T-helper 2 cell treated with Interferon-gamma antibody and Interleukin-4, amounts not matched to agents 5 μg/mL and 100 μg/mL, for 36 hours (primary cell): Measurements from ENCODE around the gene SCN8A.
"Not testable (repeated sequence)": the region's sequence is repeated elsewhere in the genome, so short reads cannot be mapped to it uniquely, and the experiment has no call there.

ENCODE experiments used
- DNase-seq: peaks from one replicate; pipeline ENCODE4 v3.0.0; 2021; ENCODE audit warnings: low spot score
- H3K27ac Mint-ChIP-seq: one replicate; pipeline ENCODE4 v1.8.0; 2021; ENCODE audit warnings: mild to moderate bottlenecking, mixed read lengths
- H3K27me3 Mint-ChIP-seq: one replicate; pipeline ENCODE4 v1.8.0; 2021; ENCODE audit warnings: low read depth, mixed read lengths
- H3K36me3 Mint-ChIP-seq: one replicate; pipeline ENCODE4 v1.8.0; 2021; ENCODE audit warnings: low read depth, mixed read lengths
- H3K4me1 Mint-ChIP-seq: one replicate; pipeline ENCODE4 v1.8.0; 2021; ENCODE audit warnings: low read depth, mixed read lengths
- H3K4me3 Mint-ChIP-seq: one replicate; pipeline ENCODE4 v1.8.0; 2022; ENCODE audit warnings: mild to moderate bottlenecking, moderate library complexity, mixed read lengths
- H3K9me3 Mint-ChIP-seq: one replicate; pipeline ENCODE4 v1.8.0; 2021; ENCODE audit warnings: mixed read lengths

The SCN8A gene

DNA sequence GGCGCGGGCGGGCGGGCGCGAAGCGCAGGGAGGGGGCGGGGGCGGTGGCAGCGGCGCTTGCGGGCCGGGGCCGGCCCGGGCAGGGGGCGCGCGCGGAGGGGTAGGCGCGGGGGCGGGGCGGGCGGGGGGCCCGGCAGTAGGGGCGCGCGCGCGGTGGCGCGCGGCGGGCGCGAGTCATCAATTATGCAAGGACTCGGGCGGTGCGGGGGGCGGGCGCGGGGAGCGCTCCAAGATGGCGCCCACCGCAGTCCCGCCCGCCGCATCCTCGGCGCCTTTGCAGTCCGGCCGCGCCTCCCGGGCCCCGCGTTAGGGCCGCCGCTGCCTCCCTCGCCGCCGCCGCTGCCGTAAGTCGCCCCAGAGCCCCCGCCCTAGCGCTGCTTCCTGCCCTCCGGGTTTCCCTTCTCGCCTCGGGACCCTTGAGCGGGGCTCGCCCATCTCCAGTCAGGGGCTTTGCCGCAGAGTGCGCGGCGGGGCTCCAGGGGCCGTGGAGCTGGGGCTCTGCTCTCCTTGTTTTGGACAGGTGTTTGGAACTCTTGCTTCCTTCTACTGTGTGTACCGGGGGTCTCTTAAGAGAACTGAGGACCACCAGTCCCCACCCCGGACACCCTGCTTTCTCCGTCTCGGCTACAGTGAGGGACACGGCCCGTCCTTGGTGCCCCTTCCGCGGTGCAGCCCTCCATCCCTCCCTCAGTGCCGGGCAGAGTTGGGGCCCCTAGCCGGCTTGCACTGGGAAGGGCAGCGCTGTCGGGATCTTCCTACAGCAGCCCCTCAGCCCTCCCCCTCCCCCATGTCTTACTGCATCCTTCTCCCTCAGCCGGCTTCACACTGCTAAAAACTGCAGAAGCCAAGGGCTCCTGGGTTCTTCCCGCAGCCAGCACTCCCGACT, at the start of gene SCN8A:
Gene SCN8A, plus strand, starts transcription at position 218 of the 886 bp plus-strand sequence. CDS start 71,585 bp downstream, outside the sequence.
- Mint-ChIP-seq H3K9me3 (no peaks in the 10 kb centered on the region), H3K27ac (no peak within 1 kb of the TSS), H3K27me3 (peaks cover 61% of the 10 kb centered on the region), H3K36me3 (no peaks in the 10 kb centered on the region), H3K4me3 (peak within 1 kb of the TSS; percentile 90), H3K4me1 (peaks cover 9% of the 10 kb centered on the region)
- DNase-seq, result peak; percentile 32

DNA sequence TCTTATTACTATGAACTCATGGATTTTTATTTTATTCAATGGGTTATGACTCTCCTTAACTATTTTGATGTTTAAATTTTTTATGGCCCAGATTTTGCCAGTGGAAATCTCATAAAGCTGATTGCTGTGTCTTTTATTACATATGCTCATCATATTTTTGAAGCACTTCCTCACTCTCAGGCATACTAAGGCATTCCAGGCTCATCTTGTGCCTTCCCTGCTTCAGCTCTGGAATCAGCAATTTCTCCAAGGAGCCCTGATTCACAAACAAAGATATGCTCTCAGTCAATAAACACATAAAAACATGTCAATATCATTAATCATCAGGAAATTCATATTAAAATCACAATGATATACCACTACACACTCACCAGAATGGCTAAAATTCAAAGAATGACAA, 44.9 kb upstream of the SCN8A start:
- peaks cover 8% of the 10 kb centered on the region for H3K27me3 Mint-ChIP-seq
- no peaks in the 10 kb centered on the region for H3K4me1 Mint-ChIP-seq
- no peak overlapping the region for H3K27ac Mint-ChIP-seq
- H3K4me3 Mint-ChIP-seq, result no peak overlapping the region
- H3K9me3 Mint-ChIP-seq, result no peaks in the 10 kb centered on the region
- H3K36me3 Mint-ChIP-seq, result no peaks in the 10 kb centered on the region
- DNase-seq, result no peak

DNA sequence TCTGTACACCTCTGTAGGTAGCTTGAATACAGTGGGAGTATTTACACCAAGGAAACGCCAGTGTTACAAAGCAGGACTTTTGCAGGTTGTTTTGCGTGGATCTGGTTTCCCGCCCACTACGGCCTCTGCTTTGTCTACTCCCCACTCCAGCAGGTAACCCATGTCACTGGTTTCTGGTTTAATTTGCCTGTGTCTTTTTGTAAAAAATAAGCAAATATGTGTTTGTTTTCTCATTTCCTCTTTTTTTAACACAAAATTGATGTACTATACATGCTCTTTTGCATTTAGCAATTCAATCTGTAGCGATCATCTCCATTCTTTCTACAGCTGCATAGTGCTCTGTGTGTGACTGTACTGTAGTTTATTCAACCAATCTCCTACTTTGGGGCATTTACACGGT, 43.4 kb upstream of the SCN8A start:
- Mint-ChIP-seq H3K9me3 (no peaks in the 10 kb centered on the region), H3K27me3 (peaks cover 15% of the 10 kb centered on the region), H3K4me1 (no peaks in the 10 kb centered on the region), H3K27ac (no peak overlapping the region), H3K36me3 (no peaks in the 10 kb centered on the region), H3K4me3 (no peak overlapping the region)
- no peak for DNase-seq

DNA sequence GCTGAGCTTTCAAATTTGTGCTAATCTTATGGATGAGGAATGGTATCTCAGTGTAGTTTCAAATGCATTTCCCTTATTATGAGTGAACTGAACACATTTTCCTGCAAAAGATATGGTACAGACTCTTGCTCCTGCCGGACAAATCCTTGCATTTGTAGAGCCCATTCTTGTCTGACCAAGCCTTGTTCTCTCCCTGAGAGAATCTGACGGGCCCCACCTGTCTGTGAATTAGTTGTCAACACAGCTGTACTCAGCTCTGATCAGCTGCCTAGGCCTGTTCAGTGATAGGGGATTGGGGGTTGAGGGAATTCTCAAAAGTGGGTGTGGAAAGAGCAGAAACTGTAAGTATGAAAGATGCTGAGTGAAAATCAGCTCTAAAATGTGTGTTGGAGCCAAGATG, 42.8 kb upstream of the SCN8A start:
- Mint-ChIP-seq H3K9me3 (no peaks in the 10 kb centered on the region), H3K27ac (no peak overlapping the region), H3K4me1 (no peaks in the 10 kb centered on the region), H3K36me3 (no peaks in the 10 kb centered on the region), H3K4me3 (no peak overlapping the region), H3K27me3 (peaks cover 16% of the 10 kb centered on the region)
- DNase-seq, result no peak

DNA sequence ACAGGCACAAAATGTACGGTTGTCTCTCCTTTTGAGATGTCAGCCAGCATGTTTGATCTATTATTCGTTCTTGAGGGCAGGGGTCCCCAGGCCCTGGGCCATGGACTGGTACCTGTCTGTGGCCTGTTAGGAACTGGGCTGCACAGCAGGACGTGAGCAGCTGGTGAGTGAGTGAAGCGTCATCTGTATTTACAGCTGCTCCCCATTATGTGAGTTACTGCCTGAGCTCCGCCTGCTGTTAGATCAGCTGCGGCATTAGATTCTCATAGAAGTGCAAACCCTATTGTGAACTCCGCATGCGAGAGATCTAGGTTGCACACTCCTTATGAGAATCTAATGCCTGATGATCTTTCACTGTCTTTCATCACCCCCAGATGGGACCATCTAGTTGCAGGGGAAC, 41.4 kb upstream of the SCN8A start:
- no peak for DNase-seq
- H3K27me3 Mint-ChIP-seq, result peaks cover 22% of the 10 kb centered on the region

DNA sequence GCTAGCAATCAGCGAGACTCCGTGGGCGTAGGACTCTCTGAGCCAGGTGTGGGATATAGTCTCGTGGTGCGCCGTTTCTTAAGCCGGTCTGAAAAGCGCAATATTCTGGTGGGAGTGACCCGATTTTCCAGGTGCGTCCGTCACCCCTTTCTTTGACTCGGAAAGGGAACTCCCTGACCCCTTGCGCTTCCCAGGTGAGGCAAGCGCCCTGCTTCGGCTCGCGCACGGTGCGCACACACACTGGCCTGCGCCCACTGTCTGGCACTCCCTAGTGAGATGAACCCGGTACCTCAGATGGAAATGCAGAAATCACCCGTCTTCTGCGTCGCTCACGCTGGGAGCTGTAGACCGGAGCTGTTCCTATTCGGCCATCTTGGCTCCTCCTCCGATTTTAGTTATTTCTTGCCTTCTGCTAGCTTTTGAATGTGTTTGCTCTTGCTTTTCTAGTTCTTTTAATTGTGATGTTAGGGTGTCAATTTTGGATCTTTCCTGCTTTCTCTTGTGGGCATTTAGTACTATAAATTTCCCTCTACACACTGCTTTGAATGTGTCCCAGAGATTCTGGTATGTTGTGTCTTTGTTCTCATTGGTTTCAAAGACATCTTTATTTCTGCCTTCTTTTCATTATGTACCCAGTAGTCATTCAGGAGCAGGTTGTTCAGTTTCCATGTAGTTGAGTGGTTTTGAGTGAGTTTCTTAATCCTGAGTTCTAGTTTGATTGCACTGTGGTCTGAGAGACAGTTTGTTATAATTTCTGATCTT, 22.6 kb upstream of the SCN8A start:
- not testable (repeated sequence) for DNase-seq, H3K4me1 Mint-ChIP-seq, H3K36me3 Mint-ChIP-seq, H3K27ac Mint-ChIP-seq, H3K9me3 Mint-ChIP-seq, H3K27me3 Mint-ChIP-seq, H3K4me3 Mint-ChIP-seq

More for the DNA sequence above, 41.4 kb upstream of the SCN8A start:
- Mint-ChIP-seq H3K9me3 (no peaks in the 10 kb centered on the region), H3K4me3 (no peak overlapping the region), H3K36me3 (no peaks in the 10 kb centered on the region), H3K27ac (no peak overlapping the region), H3K4me1 (no peaks in the 10 kb centered on the region)

DNA sequence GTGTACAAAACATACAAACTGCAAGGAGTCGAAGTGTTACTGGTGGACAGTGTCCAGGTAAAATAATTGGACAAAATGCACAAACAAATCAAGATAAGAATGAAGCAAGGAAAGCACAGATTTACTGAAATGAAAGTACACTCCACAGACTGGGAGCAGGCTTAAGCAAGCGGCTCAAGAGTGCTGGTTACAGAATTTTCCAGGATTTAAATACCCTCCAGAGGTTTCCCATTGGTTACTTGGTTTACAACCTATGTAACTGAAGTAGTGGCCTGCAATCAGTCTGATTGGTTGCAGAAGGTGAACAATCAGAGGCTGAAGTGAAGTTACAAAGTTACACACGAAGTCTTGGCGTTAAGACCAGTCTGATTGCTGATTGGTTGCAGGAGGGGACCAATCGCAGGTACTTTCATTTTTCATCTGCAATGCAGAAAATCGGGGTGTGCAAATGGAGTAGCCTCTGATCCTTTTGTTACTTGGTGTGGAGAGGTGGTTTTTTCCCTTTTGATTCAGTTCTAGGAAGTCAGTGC, 11.6 kb upstream of the SCN8A start:
- Mint-ChIP-seq H3K9me3 (peaks cover 3% of the 10 kb centered on the region), H3K4me1 (no peaks in the 10 kb centered on the region), H3K27ac (no peak overlapping the region), H3K27me3 (peaks cover 10% of the 10 kb centered on the region), H3K36me3 (no peaks in the 10 kb centered on the region), H3K4me3 (no peak overlapping the region)
- DNase-seq, result no peak

DNA sequence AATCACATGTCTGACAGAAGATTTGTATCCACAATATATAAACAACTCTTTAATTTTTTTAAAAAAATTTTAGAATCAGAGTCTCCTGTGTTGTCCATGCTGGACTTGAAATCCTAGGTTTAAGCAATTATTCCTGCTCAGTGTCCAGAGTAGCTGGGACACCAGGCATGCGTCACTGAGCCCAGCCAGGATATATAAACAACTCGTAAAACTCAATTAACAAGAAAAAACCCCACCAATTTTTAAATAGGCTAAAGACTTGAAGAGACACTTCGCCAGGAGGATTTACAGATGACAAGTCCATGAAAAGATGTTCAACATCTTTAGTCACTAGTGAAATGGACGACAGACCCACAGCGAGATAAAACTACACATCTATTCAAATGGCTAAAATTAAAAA, 2.0 kb upstream of the SCN8A start:
- Mint-ChIP-seq H3K9me3 (no peaks in the 10 kb centered on the region), H3K4me1 (peaks cover 9% of the 10 kb centered on the region), H3K4me3 (no peak overlapping the region), H3K36me3 (no peaks in the 10 kb centered on the region), H3K27me3 (peaks cover 63% of the 10 kb centered on the region), H3K27ac (no peak overlapping the region)
- no peak for DNase-seq

DNA sequence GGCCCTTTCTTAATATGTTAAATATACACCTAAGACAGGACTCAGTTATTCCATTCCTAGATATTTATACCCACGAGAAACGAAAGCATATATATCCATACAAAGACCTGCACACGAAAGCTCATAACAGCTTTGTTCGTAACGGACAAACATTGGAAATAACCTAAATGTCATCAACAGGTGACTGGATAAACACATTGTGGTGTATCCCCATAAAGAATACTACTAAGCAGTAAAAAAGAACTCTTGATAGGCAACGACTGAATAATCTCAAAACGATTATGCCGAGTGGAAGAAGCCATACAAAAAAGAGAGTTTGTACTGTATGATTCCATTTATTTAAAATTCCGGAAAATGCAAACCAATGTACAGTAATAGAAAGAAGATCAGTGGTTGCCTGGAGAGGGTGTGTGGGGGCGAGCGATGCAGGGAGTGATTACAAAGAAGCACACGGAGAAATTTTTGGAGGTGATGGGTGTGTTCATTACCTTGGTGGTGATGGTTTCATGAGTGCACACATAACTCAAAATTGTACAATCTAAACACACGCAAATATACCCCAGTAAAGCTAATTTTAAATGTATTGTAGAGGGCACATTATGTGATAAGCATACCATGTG, 1.4 kb upstream of the SCN8A start:
- no peaks in the 10 kb centered on the region for H3K36me3 Mint-ChIP-seq
- H3K27me3 Mint-ChIP-seq, result peaks cover 66% of the 10 kb centered on the region
- H3K4me1 Mint-ChIP-seq, result peaks cover 9% of the 10 kb centered on the region
- DNase-seq, result no peak
- peak overlapping the region; percentile 90 for H3K4me3 Mint-ChIP-seq
- H3K27ac Mint-ChIP-seq, result no peak overlapping the region
- no peaks in the 10 kb centered on the region for H3K9me3 Mint-ChIP-seq

DNA sequence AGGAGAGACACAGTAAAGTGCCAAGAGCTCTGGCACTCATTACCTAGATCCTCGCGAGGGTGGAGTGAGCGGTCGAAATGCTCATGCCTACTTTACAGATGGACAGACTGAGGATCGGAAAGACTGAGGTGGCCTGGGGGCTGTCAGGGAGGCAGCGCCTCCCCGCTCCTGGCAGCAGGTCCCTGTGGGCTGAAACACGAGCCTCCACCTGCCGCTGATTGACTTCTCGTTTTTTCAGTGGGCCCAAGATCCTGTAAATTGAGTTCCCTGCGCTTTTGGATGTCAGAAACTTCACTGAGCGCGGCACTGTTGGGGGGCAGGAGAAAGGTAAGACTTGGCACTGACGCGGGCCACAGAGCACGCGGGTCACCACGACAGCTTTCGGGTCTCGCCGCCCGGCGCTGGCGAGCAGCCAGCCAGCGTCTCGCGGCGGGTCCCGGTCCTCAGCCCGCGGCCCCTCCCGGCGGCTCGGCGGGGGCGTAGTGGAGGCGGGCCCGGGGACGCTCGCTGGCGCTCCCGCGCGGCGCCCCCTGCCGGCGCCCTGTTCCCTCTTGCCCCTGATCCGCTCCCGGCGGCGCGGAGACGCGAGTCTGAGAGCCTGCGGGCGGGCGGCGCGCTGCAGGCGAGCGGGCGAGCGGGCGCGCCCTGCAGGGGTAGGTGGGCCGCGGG, 552 bp upstream of the SCN8A start:
- DNase-seq, result peak; percentile 75
- H3K9me3 Mint-ChIP-seq, result no peaks in the 10 kb centered on the region
- peak overlapping the region; percentile 90 for H3K4me3 Mint-ChIP-seq
- H3K36me3 Mint-ChIP-seq, result no peaks in the 10 kb centered on the region
- peaks cover 9% of the 10 kb centered on the region for H3K4me1 Mint-ChIP-seq
- no peak overlapping the region for H3K27ac Mint-ChIP-seq
- peaks cover 64% of the 10 kb centered on the region for H3K27me3 Mint-ChIP-seq

DNA sequence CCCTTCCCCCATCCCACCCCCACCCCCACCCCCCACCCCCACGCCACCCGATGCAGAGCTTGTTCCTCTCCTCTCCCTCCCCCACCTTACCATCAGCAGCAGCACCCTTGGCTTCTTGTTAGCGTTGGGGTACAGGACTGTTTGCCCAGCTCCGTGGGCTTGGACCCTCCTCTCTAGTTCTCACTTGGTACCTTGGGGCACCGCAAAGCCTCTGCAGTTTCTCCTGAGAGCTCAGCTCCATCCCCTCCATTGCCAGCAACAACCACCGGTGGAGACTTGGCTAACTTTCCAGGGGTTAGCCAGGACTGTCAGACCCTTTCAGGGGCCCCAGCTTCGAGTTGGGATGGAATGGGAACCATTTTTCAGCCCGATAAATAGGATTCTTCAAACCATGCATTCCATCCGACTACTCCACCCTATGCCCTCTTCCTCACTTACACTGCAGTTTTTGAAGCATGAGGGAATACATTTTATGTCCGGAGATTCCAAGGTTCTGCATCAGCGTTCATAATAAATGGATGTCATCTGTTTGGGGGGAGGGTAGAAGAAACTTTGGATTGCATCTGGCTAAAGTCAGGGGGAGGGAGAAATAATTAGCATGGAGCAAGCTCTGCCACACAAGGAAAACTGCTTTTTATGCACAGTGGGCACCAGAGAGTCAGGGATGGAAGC, 1.1 kb downstream of the SCN8A start:
- peaks cover 9% of the 10 kb centered on the region for H3K4me1 Mint-ChIP-seq
- H3K36me3 Mint-ChIP-seq, result no peaks in the 10 kb centered on the region
- DNase-seq, result no peak
- no peak overlapping the region for H3K27ac Mint-ChIP-seq
- H3K9me3 Mint-ChIP-seq, result no peaks in the 10 kb centered on the region
- H3K27me3 Mint-ChIP-seq, result peaks cover 66% of the 10 kb centered on the region
- peak overlapping the region; percentile 54 for H3K4me3 Mint-ChIP-seq

DNA sequence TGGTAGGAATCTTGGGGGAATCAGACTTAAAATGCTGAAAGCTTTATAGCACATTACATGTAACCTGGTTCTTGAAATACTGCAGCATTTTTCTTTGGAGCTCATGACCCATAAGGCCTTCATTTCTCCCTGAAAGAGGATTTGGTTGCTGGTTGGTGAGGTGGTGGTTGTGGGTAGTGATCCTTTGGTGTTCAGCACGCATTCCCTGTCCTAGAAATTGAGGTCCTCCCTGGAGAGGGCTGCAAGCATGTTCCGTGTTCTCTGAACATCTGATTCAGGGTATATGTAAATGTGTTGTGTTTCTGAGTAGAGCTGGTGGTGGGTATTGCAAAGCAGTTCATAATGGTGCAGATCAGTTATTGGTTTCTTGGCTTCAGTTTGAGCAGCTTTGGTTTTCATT, 2.0 kb downstream of the SCN8A start:
- H3K4me3 Mint-ChIP-seq, result no peak overlapping the region
- no peaks in the 10 kb centered on the region for H3K36me3 Mint-ChIP-seq
- peaks cover 9% of the 10 kb centered on the region for H3K4me1 Mint-ChIP-seq
- H3K27me3 Mint-ChIP-seq, result peaks cover 62% of the 10 kb centered on the region
- no peak for DNase-seq
- no peaks in the 10 kb centered on the region for H3K9me3 Mint-ChIP-seq
- H3K27ac Mint-ChIP-seq, result no peak overlapping the region

DNA sequence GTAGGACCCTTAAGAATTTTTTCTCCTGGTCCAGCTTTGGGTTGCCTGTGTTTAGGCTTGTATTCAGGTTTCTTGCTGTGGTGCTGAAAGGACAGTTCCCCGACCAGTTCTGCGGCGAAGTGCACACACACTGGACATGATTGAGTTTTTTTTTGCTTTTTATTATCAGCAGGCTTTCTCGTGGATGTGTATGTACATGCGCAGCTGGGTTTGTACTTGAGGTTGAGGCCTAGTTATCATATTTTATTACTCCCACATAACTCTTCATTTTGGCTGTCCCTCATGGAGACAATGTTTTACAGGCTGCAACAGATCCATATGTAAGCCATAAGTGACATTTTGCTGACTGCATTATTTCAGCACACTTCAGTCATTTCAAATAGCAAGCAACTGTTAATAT, 2.5 kb downstream of the SCN8A start:
- Mint-ChIP-seq H3K4me3 (no peak overlapping the region), H3K9me3 (no peaks in the 10 kb centered on the region), H3K27ac (no peak overlapping the region), H3K27me3 (peaks cover 63% of the 10 kb centered on the region), H3K36me3 (no peaks in the 10 kb centered on the region), H3K4me1 (peaks cover 9% of the 10 kb centered on the region)
- no peak for DNase-seq
